HG02642 (cell line): ENCODE results near the gene SIX3.
A peak's percentile ranks its signal among the peaks of the same experiment; 100 is the strongest.

Experiments
- ATAC-seq: cut with Tn5 transposase; IDR thresholded peaks from one replicate; pipeline ENCODE4 v1.9.1; 2021; ENCODE audit warnings: mild to moderate bottlenecking; ENCODE audit not compliant: unreplicated experiment, poor library complexity

SIX3 gene

DNA sequence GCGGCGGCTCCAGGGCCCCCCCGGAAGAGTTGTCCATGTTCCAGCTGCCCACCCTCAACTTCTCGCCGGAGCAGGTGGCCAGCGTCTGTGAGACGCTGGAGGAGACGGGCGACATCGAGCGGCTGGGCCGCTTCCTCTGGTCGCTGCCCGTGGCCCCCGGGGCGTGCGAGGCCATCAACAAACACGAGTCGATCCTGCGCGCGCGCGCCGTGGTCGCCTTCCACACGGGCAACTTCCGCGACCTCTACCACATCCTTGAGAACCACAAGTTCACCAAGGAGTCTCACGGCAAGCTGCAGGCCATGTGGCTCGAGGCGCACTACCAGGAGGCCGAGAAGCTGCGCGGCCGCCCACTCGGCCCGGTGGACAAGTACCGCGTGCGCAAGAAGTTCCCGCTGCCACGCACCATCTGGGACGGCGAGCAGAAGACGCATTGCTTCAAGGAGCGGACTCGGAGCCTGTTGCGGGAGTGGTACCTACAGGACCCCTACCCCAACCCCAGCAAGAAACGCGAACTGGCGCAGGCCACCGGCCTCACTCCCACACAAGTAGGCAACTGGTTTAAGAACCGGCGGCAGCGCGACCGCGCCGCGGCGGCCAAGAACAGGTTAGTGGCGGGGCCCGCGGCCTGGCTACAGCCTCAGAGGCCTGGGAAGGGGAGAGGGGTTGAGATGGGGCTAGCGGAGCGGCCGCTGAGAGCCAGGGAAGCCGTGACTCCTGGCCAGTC is 965 bp downstream of the SIX3 start:
- no peak for ATAC-seq

DNA sequence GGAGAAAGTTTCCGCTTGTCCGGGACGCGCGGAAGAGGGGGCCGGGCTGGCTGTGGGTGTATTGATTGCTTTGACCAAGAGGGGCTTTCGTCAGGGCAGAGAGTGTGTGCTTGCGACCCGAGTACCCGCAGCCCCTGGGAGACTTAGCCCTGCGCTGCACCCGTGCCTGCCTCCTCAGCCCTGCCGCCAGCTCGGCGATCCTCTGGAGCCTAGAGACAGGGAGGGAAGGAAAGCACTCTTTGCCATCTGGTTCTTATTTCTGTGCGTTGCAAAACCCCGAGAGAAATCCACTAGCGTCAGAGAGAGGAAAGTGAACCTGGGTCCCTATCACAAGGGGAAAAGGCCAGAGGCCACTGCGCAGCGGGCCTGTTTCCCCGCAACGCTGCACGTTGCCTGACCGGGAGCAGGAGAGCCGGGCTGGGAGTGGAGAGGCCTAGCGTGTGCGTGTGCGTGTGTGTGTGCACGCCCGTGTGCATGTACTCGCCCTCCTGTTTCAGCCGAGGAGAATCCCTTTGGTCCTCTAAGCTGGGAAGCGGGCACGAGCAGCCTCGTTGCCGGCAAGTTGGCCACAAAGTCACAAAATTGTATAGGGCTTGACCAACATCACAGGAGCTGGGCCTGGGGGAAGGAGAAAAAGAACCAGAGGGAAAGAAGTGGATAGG is 1.7 kb downstream of the SIX3 start:
- no peak for ATAC-seq

GRCh38 chr2:44943693-44944101 is 2.2 kb downstream of the SIX3 start:
- ATAC-seq: no peak

DNA sequence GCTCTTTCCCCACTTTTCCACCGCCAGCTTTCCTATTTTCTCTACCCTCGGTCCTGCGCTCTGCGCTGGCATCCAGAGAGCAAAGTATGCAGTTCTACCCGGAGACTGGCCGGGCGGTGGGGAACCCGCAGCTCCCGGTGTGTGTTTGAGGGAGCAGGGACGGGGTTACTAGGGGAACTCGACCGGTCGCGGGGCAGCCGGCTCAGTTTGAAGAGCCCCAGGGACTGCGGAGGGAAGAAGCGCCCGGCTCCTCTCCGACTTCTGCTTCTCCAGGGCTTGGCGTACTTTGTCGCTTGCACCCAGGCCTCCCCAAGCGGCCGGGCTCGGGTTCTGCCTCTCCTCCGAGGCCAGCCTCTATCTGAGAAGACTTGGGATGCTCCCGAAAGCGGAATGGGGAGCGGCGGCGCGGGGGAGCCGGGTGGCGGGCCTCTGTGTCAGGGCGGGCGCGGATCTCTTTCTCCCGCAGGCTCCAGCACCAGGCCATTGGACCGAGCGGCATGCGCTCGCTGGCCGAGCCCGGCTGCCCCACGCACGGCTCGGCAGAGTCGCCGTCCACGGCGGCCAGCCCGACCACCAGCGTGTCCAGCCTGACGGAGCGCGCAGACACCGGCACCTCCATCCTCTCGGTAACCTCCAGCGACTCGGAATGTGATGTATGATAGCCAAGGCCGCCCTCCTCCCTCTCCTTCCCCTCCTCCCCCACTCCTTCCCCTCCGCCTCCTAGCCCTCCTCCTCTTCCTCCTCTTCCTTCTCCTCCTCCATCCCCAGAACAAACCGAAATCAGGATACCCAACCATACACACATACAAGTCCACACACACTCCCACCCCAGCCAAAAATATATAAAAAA is 2.8 kb downstream of the SIX3 start:
- ATAC-seq: no peak

DNA sequence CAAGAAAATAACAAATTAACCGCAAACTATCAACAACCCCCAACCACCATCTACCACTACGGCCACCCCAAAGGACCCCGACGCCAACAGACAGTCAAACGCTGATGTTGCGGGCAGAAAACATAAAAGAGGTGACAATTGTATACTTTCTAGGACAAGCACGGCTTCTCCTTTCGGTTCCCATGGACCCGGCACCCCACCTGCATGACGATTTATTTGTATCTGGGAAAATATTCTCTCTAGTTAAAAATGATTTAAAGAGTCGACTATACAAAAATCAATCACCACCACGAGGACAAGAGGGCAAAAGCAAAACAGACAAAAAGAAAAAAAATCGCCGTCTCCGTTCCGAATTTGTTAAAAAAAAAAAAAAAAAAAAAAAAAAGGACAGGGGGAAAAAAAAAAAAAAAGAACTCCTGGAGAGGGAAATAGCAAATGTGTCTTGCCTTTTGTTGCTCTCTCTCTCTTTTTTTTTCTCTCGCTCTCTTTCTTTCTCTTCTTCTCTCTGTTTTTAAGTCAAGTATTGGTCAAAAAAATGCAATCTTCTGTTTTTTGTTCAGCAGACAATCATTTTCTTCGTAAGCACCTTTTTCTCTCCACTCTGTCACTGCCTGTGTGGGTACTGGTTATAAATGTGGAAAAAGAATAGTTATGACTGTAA is 3.6 kb downstream of the SIX3 start:
- no peak for ATAC-seq

- ATAC-seq: no peak
Observed at GRCh38 chr2:44945676-44946371, 4.3 kb downstream of the SIX3 start.

DNA sequence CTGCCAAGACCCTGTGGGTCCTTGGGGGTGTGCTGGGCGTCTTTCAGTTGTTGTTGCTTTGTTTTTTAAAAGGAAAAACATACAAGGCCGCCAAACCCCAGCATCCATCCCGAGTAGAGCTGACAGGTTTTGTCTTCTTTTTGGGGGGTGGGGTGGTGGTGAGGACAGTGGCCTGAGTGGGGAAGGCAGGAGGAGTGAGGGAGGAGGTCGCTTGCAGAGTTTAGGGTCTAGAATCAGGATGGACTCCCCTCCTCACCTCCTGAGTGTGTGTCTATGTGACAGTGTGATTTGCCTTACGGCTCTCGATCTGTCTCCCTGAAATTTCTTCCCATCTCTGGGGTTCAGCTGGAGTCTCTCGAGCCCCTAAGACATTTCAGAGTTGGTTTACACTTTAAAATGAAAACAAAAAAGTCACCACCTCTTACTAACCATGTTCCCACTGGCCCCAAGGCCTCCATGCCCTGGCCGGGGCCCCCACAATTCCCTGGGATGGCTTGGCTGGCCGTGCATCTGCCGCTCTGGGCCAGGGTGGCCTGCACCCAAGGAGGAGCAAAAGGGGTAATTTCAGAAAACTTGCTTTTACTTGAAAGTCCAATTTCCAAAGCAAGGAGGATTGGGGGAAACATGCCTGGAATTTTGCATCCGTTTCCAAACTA is 5.0 kb downstream of the SIX3 start:
- no peak for ATAC-seq

GRCh38 chr2:44947028-44947375 is 5.5 kb downstream of the SIX3 start:
- ATAC-seq: no peak

- no peak for ATAC-seq
Observed at GRCh38 chr2:44948565-44949328, 7.2 kb downstream of the SIX3 start.

DNA sequence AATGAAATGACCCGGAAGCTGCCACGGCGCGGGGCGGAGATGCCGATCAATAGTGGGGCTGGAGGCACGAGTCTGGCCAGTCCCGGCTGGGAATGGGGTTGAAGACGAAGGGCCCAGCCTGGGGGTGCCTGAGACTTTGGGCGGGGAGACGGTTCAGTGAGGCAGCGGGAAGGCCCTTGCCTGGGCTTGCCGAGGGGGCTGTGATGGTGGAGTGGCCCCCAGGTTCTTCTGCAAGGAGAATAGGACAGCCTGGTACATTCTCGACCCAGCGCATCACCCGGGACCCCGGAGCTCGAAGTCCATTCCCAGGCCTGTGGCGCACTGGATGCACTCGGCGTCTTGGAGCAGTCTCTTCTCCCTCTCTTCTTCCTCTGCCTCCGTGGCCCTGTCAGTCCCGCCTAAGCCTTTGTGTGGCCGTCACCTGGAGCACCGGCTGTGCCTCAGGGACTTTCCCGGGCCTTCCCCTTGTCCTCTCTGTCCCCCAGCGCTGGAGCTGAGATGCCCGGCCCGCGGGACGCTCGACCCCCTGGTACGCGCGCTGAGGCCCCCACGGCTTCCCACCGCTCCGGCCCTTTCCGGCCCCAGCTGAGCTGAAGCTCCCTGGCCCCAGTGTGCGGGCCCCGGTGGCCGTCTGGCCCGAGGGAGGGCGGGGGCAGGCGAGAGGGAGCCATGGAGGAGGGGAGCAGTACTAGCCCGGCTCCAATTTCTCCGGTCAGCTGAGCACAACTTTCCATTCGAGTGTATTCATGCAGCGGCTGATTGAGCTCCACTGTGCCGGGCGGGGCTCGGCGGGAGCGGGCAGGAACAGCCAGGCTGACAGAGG is 8.0 kb downstream of the SIX3 start:
- no peak for ATAC-seq

GRCh38 chr2:44950646-44951045 is 9.1 kb downstream of the SIX3 start:
- no peak for ATAC-seq

GRCh38 chr2:44951124-44951523 is 9.6 kb downstream of the SIX3 start:
- no peak for ATAC-seq

DNA sequence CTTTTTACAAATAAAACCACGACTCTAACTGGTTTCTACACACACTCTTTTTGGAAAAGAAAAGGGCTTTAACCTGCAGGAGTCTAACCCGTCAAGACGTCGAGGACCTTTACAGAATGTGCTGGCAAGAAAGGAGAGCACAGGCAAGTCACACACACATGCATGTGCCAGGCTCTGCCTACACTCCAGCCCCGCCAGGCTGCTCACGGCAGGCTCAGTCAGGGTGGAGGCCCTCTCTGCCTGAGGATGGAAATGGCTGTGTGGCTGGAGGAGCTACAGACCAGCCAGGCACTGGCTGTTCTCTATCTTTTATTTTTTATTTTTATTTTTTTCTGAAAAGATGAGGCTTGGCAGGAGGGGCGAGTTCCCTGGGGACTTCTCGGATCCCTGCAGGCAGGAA is 10.2 kb downstream of the SIX3 start:
- no peak for ATAC-seq

DNA sequence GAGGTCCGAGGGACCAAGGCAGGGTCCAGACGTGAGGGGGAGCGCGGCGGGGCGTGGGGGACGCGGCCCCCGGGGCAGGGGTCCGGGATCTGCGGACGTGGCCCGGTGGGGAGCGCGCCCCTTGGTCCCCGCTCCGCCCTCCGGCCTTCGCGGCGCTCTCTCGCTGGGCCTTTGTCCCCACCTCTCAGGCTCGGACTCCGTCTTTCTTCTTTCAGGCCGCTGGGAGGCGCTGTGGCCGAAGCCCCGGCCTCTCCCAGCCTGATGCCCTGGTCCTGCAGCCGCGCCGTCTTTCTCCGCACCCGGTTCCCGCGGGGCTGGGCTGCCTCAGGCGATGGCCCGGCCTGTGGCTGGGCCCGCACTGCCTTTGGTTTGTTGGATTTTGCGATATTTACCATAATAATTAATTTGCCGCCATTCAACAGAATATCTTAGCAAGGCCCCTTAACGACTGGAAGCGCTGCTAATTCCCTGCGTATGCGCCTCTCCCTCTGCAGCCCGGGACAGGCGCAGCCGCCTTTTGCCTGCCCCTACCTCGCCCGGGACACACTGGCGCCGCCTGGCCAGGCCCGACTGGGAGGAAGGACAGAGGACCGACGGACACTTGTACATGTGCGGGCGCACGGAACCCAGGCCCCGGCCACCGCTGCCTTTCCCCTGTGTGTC is 10.8 kb downstream of the SIX3 start:
- ATAC-seq: peak; percentile 62

DNA sequence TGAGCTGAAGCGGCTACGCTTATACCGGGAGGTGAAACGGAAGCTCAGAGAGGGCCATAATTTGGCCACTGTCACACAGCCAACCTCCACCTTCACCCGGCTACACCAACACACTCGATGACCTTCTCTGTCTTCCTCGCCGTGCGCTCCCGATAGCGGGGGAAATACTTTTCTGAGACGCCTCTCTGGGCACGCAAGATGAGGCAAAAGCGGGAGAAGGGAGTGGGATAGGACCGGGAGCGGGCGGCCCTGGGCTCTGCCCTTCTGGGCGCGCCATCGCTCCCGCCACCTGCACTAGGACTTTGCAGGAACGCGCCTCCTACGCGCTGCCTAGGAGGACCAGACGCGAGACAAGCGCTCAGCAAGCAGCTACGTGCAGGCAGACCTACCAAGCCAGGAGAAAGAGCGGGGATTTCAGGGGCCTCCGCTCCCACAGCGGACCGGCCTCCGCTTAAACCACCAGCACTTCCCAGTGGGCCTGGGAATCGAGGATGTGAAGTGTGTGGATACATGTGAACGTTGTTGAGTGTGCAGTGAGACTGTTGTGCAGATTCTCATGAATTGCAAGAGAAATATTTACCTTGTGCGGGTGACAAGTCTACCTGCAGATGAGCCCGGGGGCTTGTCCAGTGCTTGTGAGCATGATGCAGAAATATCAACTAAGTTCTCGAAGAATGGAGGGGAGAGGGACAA is 11.4 kb downstream of the SIX3 start:
- no peak for ATAC-seq

GRCh38 chr2:44953499-44953883 is 12.0 kb downstream of the SIX3 start:
- ATAC-seq: no peak

- no peak for ATAC-seq
Observed at GRCh38 chr2:44954447-44954888, 13.0 kb downstream of the SIX3 start.
